Activated CD8-positive, alpha-beta memory T cell treated with anti-CD3 and anti-CD28 coated beads for 4 hours (primary cell): ENCODE measurements around the gene QTRT2.

Experiments used
- DNase-seq, 2 donors: peaks; one replicate each; pipeline ENCODE4 v3.0.0-alpha.2; 2020; ENCODE audit warnings: low read depth in 2 of 2

The QTRT2 gene

GRCh38 chr3:114078126-114078525, 21.6 kb downstream of the QTRT2 start:
- DNase-seq, result no peak

DNA sequence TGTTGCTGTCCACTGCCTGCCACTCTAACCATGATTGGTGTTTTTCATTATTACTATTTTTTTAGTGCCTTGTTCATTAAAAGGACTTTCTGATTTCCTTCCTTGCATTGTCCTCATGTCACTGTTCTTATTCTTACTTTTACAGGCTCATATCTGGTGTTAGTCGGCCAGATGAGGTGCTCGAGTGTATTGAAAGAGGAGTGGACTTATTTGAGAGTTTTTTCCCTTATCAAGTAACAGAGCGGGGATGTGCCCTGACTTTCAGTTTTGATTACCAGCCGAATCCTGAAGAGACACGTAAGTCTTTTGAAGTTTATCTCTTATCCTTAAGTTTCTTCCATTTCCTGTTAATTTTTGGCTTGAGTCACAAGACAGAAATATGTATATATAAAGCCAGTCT, 23.2 kb downstream of the QTRT2 start:
- no peak for DNase-seq

- DNase-seq, result no peak
Measured at GRCh38 chr3:114080201-114080600, 23.7 kb downstream of the QTRT2 start.

- no peak for DNase-seq
Measured at GRCh38 chr3:114081037-114081436, 24.5 kb downstream of the QTRT2 start.

DNA sequence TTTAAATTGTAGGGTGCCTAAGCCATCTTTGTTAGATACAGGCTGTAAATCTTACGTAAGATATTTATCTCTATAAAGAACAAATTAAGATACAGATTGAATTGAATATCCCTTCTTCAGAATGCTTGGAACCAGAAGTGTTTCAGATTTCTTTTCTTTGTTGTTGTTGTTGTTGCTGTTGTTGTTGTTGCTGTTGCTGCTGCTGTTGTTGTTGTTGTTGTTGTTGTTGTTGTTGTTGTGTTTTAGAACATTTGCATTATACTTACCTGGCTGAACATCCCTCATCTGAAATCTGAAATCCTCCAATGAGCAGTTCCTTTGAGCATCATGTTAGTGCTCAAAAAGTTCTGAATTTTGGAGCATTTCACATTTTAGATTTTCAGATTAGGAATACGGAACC, 26.6 kb downstream of the QTRT2 start:
- DNase-seq, result no peak

- no peak for DNase-seq
Measured at GRCh38 chr3:114086356-114086755, 29.8 kb downstream of the QTRT2 start.

DNA sequence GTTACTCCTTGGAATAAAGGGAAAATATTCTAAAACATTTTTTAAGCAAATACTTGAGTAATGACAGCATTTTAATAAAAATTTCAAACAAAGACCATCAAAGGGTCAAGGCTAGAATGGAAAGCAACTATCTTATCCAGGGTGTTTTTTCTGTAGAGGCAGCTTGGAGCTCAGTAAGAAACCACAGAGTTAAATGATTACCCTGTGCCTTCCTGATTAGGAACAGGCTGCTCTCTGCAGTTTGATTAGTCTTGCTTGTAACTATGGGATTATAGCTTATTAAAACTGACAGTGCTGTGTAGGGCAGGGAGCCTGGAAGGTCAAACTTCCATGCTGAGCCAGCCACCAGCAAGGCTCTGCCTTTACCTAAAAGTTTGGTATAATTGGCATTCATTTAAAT, 33.1 kb downstream of the QTRT2 start:
- no peak for DNase-seq

GRCh38 chr3:114092151-114093015, 35.8 kb downstream of the QTRT2 start:
- no peak for DNase-seq

GRCh38 chr3:114093016-114093380, 36.5 kb downstream of the QTRT2 start:
- no peak for DNase-seq

- no peak for DNase-seq
Measured at GRCh38 chr3:114093596-114093995, 37.1 kb downstream of the QTRT2 start.

- no peak for DNase-seq
Measured at GRCh38 chr3:114095796-114096195, 39.3 kb downstream of the QTRT2 start.

DNA sequence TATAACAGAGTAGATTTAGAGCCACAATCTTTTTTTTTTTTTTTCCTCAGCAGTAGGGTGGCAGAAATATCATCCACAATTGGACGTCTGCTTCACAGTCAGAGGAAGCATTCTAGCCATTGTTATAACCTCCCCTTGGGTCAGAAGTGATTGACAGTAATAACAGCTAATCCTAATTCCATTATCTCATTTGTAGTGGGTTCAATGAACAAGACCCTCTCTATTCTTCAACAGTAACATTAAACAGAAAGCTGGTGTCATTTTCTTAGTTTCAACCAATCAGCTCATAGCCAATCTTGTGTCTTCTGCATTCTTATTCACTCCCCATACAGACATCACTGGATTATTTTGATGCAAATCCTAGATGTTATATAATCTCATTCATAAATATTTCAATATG, 44.6 kb downstream of the QTRT2 start:
- no peak for DNase-seq

DNA sequence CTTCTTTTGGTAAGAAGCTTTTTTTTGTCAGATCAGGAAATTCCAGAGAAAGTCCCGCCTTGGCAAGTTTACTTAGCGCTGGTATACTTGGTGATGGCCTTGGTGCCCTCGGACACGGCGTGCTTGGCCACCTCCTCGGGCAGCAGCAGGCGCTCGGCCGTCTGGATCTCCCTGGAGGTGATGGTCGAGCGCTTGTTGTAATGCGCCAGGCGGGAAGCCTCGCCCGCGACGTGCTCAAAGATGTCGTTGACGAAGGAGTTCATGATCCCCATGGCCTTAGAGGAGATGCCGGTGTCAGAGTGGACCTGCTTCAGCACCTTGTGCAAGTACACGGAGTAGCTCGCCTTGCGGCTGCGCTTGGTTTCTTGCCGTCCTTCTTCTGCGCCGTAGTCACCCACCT, 46.6 kb downstream of the QTRT2 start:
- no peak for DNase-seq

DNA sequence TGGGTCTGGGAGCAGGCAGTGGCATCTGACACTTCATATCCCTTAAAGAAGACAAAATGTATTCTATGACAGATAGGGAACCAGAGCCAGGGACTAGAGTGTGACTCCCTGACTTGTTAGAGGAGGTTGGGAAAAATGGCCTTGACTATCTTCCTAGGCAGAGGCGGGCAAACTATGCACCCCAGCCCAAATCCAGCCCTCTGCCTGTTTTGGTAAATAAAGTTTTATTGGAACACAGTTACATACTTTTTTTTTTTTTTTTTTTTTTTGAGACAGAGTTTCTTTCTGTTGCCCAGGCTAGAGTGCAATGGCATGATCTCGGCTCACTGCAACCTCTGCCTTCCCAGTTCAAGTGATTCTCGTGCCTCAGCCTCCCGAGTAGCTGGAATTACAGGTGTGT, 47.3 kb downstream of the QTRT2 start:
- DNase-seq, result no peak

DNA sequence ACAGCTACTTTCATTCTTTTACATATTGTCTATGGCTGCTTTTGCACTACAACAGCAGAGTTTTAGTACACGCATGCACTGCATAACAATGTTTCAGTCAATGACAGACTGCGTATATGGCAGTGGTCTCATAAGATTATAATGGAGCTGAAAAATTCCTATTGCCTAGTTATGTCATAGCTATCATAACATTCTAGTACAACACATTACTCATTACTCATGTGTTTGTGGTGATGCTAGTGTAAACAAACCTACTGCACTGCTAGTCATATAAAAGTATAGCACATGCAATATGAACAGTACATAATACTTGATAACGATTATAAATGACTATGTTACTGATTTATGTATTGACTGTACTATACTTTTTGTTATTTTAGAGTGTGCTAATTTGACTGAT, 47.9 kb downstream of the QTRT2 start:
- no peak for DNase-seq

GRCh38 chr3:114108137-114108536, 51.6 kb downstream of the QTRT2 start:
- DNase-seq, result no peak

GRCh38 chr3:114110439-114110838, 53.9 kb downstream of the QTRT2 start:
- DNase-seq, result no peak

GRCh38 chr3:114111060-114111770, 54.7 kb downstream of the QTRT2 start:
- no peak for DNase-seq

DNA sequence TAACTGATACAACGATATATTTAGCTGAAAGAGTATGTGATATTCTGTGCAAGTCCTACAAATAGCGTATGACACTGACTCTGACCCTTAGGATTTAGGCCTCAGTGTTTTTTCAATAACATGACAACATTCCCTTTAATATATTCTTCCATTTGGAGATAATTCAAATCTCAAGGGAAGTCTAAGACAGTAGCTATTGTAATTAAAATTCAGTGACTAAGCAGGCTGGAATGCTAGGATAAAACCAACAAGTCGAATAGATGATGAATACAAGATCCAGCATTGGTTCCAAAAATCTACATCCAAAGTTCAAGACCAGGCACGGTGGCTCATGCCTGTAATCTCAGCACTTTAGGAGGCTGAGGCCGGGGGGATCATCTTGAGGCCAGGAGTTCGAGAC, 56.2 kb downstream of the QTRT2 start:
- no peak for DNase-seq

- DNase-seq, result no peak
Measured at GRCh38 chr3:114114719-114115118, 58.2 kb downstream of the QTRT2 start.

DNA sequence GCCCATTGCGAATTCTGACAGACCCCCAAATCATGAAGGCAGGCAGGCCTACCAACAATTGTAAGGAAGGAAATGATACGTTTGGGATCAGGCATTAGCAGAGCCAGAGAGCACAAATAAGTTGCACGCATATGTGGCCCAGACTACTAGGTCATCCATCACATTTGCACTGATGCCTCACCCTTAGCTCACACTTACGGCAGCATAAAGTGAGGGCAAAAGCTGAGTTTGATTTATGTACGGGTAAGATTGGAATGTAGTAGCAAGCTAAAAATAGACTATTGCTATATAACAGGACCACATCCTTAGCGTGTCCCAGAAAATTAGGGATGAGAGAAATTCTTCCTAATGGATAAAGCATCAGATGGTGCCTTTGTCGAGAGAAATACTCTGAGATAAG, 58.6 kb downstream of the QTRT2 start:
- DNase-seq, result no peak

- DNase-seq, result no peak
Measured at GRCh38 chr3:114119776-114120175, 63.2 kb downstream of the QTRT2 start.

- no peak for DNase-seq
Measured at GRCh38 chr3:114120211-114120610, 63.7 kb downstream of the QTRT2 start.
